HUES6 (cell line): ENCODE results near the gene SGK1.
"Not testable (repeated sequence)": the region's sequence is repeated elsewhere in the genome, so short reads cannot be mapped to it uniquely, and the experiment has no call there.

Source experiments
- H3K27ac ChIP-seq: 2 replicates; pipeline ENCODE4 v1.7.0; 2013; ENCODE audit warnings: low read depth, mild to moderate bottlenecking, low read length, inconsistent platforms
- H3K27me3 ChIP-seq: 2 replicates; pipeline ENCODE4 v1.6.1; 2013; ENCODE audit warnings: low read length; ENCODE audit not compliant: control insufficient read depth, insufficient read depth
- H3K36me3 ChIP-seq: 2 replicates; pipeline ENCODE4 v1.6.1; 2013; ENCODE audit warnings: low read length; ENCODE audit not compliant: control insufficient read depth, insufficient read depth
- H3K4me1 ChIP-seq: 2 replicates; pipeline ENCODE4 v1.6.1; 2013; ENCODE audit warnings: low read length; ENCODE audit not compliant: control insufficient read depth, insufficient read depth
- H3K4me3 ChIP-seq: 2 replicates; pipeline ENCODE4 v1.5.1; 2013; ENCODE audit warnings: low read depth, low read length
- H3K9ac ChIP-seq: one replicate; pipeline ENCODE4 v1.6.1; 2013; ENCODE audit warnings: mild to moderate bottlenecking, low read length
- H3K9me3 ChIP-seq: 2 replicates; pipeline ENCODE4 v1.6.1; 2013; ENCODE audit warnings: low read depth, low read length; ENCODE audit not compliant: control insufficient read depth, insufficient read depth

Gene SGK1

GRCh38 chr6:134328138-134328537 is 10.2 kb upstream of the SGK1 start:
- H3K4me1 ChIP-seq, result no peaks in the 10 kb centered on the region
- H3K27me3 ChIP-seq, result no peaks in the 10 kb centered on the region
- no peaks in the 10 kb centered on the region for H3K9me3 ChIP-seq
- no peak overlapping the region for H3K9ac ChIP-seq
- no peak overlapping the region for H3K4me3 ChIP-seq
- H3K36me3 ChIP-seq, result no peaks in the 10 kb centered on the region
- H3K27ac ChIP-seq, result no peak overlapping the region

- not testable (repeated sequence) for H3K27ac ChIP-seq
Observed at GRCh38 chr6:134326192-134326591, 8.3 kb upstream of the SGK1 start.

GRCh38 chr6:134324766-134325165 is 6.9 kb upstream of the SGK1 start:
- Histone ChIP-seq H3K27ac (no peak overlapping the region), H3K9ac (no peak overlapping the region), H3K4me3 (no peak overlapping the region), H3K36me3 (no peaks in the 10 kb centered on the region), H3K9me3 (no peaks in the 10 kb centered on the region), H3K4me1 (no peaks in the 10 kb centered on the region), H3K27me3 (peaks cover 3% of the 10 kb centered on the region; the same call in 1 of the 2 replicates)

More at GRCh38 chr6:134326192-134326591, 8.3 kb upstream of the SGK1 start:
- H3K36me3 ChIP-seq, H3K27me3 ChIP-seq, H3K4me3 ChIP-seq, H3K9me3 ChIP-seq, H3K9ac ChIP-seq, H3K4me1 ChIP-seq: not testable (repeated sequence)

GRCh38 chr6:134324141-134324540 is 6.2 kb upstream of the SGK1 start:
- H3K9me3 ChIP-seq, result no peaks in the 10 kb centered on the region
- no peaks in the 10 kb centered on the region for H3K36me3 ChIP-seq
- no peak overlapping the region for H3K9ac ChIP-seq
- no peak overlapping the region for H3K4me3 ChIP-seq
- no peak overlapping the region for H3K27ac ChIP-seq
- no peaks in the 10 kb centered on the region for H3K4me1 ChIP-seq
- H3K27me3 ChIP-seq, result peaks cover 4% of the 10 kb centered on the region; the same call in 1 of the 2 replicates

- H3K27me3 ChIP-seq, result peaks cover 9% of the 10 kb centered on the region
- H3K9ac ChIP-seq, result no peak overlapping the region
- no peaks in the 10 kb centered on the region for H3K36me3 ChIP-seq
- no peaks in the 10 kb centered on the region for H3K4me1 ChIP-seq
- H3K9me3 ChIP-seq, result no peaks in the 10 kb centered on the region
- H3K27ac ChIP-seq, result no peak overlapping the region
- no peak overlapping the region for H3K4me3 ChIP-seq
Observed at GRCh38 chr6:134323698-134324097, 5.8 kb upstream of the SGK1 start.

- no peaks in the 10 kb centered on the region for H3K36me3 ChIP-seq
- no peak overlapping the region for H3K27ac ChIP-seq
- no peak overlapping the region for H3K9ac ChIP-seq
- H3K4me3 ChIP-seq, result no peak overlapping the region
- H3K27me3 ChIP-seq, result peaks cover 13% of the 10 kb centered on the region
- H3K4me1 ChIP-seq, result peaks cover under 1% of the 10 kb centered on the region; the same call in 1 of the 2 replicates
- no peaks in the 10 kb centered on the region for H3K9me3 ChIP-seq
Observed at GRCh38 chr6:134323294-134323693, 5.4 kb upstream of the SGK1 start.

GRCh38 chr6:134322216-134322615 is 4.3 kb upstream of the SGK1 start:
- H3K4me3 ChIP-seq, result no peak overlapping the region

GRCh38 chr6:134321246-134321645 is 3.3 kb upstream of the SGK1 start:
- peaks cover 30% of the 10 kb centered on the region for H3K27me3 ChIP-seq
- peaks cover 14% of the 10 kb centered on the region for H3K4me1 ChIP-seq
- H3K9ac ChIP-seq, result no peak overlapping the region
- no peaks in the 10 kb centered on the region for H3K9me3 ChIP-seq
- H3K4me3 ChIP-seq, result no peak overlapping the region
- no peak overlapping the region for H3K27ac ChIP-seq
- no peaks in the 10 kb centered on the region for H3K36me3 ChIP-seq

More at GRCh38 chr6:134322216-134322615, 4.3 kb upstream of the SGK1 start:
- H3K27ac ChIP-seq, result no peak overlapping the region
- H3K4me1 ChIP-seq, result peaks cover 5% of the 10 kb centered on the region
- H3K36me3 ChIP-seq, result no peaks in the 10 kb centered on the region
- no peak overlapping the region for H3K9ac ChIP-seq
- peaks cover 23% of the 10 kb centered on the region for H3K27me3 ChIP-seq
- no peaks in the 10 kb centered on the region for H3K9me3 ChIP-seq

GRCh38 chr6:134319686-134320085 is 1.8 kb upstream of the SGK1 start:
- not testable (repeated sequence) for H3K4me3 ChIP-seq, H3K27ac ChIP-seq, H3K9ac ChIP-seq, H3K9me3 ChIP-seq, H3K36me3 ChIP-seq
- H3K4me1 ChIP-seq, result peaks cover 19% of the 10 kb centered on the region
- H3K27me3 ChIP-seq, result peaks cover 33% of the 10 kb centered on the region

GRCh38 chr6:134318974-134319281 is 1.0 kb upstream of the SGK1 start:
- H3K4me1 ChIP-seq, result peaks cover 25% of the 10 kb centered on the region
- no peak overlapping the region for H3K9ac ChIP-seq
- no peaks in the 10 kb centered on the region for H3K36me3 ChIP-seq
- H3K27me3 ChIP-seq, result peaks cover 33% of the 10 kb centered on the region
- no peak overlapping the region for H3K4me3 ChIP-seq
- no peaks in the 10 kb centered on the region for H3K9me3 ChIP-seq
- no peak overlapping the region for H3K27ac ChIP-seq

GRCh38 chr6:134318236-134318973 is 493 bp upstream of the SGK1 start:
- Histone ChIP-seq H3K27me3 (peaks cover 33% of the 10 kb centered on the region), H3K27ac (no peak overlapping the region), H3K36me3 (no peaks in the 10 kb centered on the region), H3K4me3 (peak overlapping the region; percentile 78), H3K4me1 (peaks cover 26% of the 10 kb centered on the region), H3K9me3 (no peaks in the 10 kb centered on the region), H3K9ac (no peak overlapping the region)
